ENCODE measurements around the gene GM2A.

Gene GM2A

DNA sequence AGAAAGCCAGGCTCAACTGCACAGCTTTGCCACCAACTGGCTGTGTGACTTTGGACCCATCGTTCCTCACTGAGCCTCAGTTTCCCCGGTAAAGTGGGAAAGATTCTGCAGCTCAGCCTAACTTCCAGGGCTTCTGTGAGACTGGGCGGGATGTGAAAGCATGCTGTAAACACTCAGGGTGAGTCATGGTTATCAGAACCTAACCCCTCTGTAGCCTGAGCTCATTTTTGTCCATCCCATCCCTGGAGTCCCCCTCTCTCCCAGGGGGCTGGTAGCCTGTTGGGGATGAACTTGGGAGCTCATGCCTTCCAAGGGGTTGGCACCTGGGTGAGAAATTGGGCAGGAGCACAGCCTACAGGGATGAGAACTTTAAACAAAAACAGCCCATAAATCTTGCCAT is 31.4 kb upstream of the GM2A start:
- no peaks in the 10 kb centered on the region; the same call in 1 of the 2 replicates for H4K20me1 ChIP-seq (ENCODE audit: control insufficient read depth, insufficient read depth, low read depth, low read length)
- H3F3A ChIP-seq (ENCODE audit: control insufficient read depth, insufficient read depth), result peaks cover 44% of the 10 kb centered on the region
- peak overlapping the region; percentile 95 for H3K4me2 ChIP-seq (ENCODE audit: low read length)
- H3K9me2 ChIP-seq (replicated peaks; ENCODE audit: control insufficient read depth, low read length), result no peaks in the 10 kb centered on the region
- H3K4me1 ChIP-seq (ENCODE audit: control insufficient read depth, low read length), result peaks cover 84% of the 10 kb centered on the region
- H3K27me3 ChIP-seq (ENCODE audit: control insufficient read depth, low read length), result no peaks in the 10 kb centered on the region
- no peaks in the 10 kb centered on the region for H3K9me3 ChIP-seq (ENCODE audit: control insufficient read depth, insufficient read depth, low read length)
- peak overlapping the region; percentile 95 for H3K4me3 ChIP-seq (ENCODE audit: low read length)
- TF ChIP-seq, protein P1, sequence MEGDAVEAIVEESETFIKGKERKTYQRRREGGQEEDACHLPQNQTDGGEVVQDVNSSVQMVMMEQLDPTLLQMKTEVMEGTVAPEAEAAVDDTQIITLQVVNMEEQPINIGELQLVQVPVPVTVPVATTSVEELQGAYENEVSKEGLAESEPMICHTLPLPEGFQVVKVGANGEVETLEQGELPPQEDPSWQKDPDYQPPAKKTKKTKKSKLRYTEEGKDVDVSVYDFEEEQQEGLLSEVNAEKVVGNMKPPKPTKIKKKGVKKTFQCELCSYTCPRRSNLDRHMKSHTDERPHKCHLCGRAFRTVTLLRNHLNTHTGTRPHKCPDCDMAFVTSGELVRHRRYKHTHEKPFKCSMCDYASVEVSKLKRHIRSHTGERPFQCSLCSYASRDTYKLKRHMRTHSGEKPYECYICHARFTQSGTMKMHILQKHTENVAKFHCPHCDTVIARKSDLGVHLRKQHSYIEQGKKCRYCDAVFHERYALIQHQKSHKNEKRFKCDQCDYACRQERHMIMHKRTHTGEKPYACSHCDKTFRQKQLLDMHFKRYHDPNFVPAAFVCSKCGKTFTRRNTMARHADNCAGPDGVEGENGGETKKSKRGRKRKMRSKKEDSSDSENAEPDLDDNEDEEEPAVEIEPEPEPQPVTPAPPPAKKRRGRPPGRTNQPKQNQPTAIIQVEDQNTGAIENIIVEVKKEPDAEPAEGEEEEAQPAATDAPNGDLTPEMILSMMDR (IDR thresholded peaks at IDR 0.05; ENCODE audit: low read depth, low read length, poor library complexity, severe bottlenecking), result no peak
- no peak for TF ChIP-seq EZH2phosphoT487 (IDR thresholded peaks at IDR 0.05; ENCODE audit: borderline replicate concordance, low read length)
- H3K36me3 ChIP-seq (ENCODE audit: control insufficient read depth, low read length), result peaks cover 73% of the 10 kb centered on the region
- H3K27ac ChIP-seq (ENCODE audit: low read depth, low read length), result peak overlapping the region; percentile 98
- peaks cover 73% of the 10 kb centered on the region for H3K79me2 ChIP-seq (ENCODE audit: control insufficient read depth, low read length)

DNA sequence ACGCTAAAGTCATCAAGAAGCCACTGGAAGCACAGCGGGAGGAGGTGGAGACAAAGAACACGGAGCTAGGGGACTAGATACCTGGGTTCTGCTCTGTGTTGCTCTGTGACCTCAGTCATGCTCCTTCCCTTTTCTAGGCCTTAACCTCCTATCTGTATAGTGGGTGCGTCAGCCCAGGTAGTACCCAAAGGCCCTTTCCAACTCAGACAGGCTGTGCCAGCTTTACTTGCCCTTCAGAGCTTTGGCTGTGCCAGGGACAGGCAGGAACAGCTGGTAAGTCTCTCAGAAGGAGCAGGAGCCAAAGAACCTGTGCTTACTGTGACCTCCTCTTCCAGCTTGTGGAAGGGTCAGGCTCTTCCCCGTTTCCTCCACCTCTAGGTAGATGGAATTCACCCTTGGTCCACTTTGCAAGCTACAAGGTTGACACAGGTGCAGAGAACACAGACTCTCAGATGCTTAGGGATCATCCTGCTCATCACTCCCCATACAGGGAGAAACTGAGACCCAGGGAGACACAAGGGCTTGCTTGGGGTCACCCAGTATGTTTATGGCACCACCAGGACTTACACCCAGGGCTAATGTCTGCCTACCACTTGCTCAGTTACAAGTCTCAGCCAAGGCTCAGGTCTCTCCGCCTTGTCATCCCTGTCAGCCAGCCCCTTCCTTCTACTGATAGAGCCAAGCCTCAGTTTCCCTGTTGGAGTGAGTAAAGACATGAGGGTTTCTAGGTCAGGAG is 30.8 kb upstream of the GM2A start:
- H3K9me2 ChIP-seq (replicated peaks; ENCODE audit: control insufficient read depth, low read length), result no peaks in the 10 kb centered on the region
- peak overlapping the region; percentile 95 for H3K4me2 ChIP-seq (ENCODE audit: low read length)
- no peaks in the 10 kb centered on the region for H3K9me3 ChIP-seq (ENCODE audit: control insufficient read depth, insufficient read depth, low read length)
- peaks cover 40% of the 10 kb centered on the region for H3F3A ChIP-seq (ENCODE audit: control insufficient read depth, insufficient read depth)
- H4K20me1 ChIP-seq (ENCODE audit: control insufficient read depth, insufficient read depth, low read depth, low read length), result no peaks in the 10 kb centered on the region; the same call in 1 of the 2 replicates
- peaks cover 78% of the 10 kb centered on the region for H3K4me1 ChIP-seq (ENCODE audit: control insufficient read depth, low read length)
- peaks cover 67% of the 10 kb centered on the region for H3K79me2 ChIP-seq (ENCODE audit: control insufficient read depth, low read length)
- peaks cover 67% of the 10 kb centered on the region for H3K36me3 ChIP-seq (ENCODE audit: control insufficient read depth, low read length)
- no peak for TF ChIP-seq EZH2phosphoT487 (IDR thresholded peaks at IDR 0.05; ENCODE audit: borderline replicate concordance, low read length)
- TF ChIP-seq, protein P1 (IDR thresholded peaks at IDR 0.05; ENCODE audit: low read depth, low read length, poor library complexity, severe bottlenecking), result no peak
- peak overlapping the region; percentile 98 for H3K27ac ChIP-seq (ENCODE audit: low read depth, low read length)
- H3K27me3 ChIP-seq (ENCODE audit: control insufficient read depth, low read length), result no peaks in the 10 kb centered on the region
- H3K4me3 ChIP-seq (ENCODE audit: low read length), result peak overlapping the region; percentile 95

DNA sequence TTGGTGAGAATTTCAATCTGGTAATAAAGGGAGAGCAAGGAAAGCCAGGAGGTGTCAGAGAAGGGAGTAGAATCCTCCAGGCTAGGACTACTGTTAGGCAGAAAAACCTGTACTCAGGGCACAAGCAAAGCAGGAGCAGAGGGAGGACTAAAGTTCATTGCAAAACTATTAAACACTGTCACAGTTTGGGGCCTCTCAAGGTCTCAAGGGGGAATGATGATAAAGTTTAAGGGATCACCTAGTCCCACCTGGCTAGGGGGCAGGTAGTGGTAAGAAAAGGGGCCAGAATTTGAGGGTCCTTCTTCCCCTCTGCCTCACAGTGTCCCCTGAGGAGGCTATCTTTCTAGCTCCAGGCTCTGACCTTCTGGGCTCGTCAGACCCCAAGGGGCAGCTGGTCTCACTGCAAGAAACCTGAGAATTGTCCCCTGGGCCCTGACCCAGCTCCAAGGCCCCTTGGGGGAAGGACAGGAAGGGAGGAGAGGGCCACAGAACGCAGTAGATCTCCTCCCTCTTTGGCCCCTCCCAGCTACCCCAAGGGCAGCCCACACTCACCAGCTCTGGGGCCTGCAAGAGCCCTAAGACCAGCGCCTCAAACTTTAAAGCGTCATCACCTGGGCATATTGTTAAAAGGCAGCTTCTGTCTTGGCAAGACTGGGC is 30.1 kb upstream of the GM2A start:
- H3K36me3 ChIP-seq (ENCODE audit: control insufficient read depth, low read length), result peaks cover 60% of the 10 kb centered on the region
- no peaks in the 10 kb centered on the region; the same call in 1 of the 2 replicates for H4K20me1 ChIP-seq (ENCODE audit: control insufficient read depth, insufficient read depth, low read depth, low read length)
- H3K4me3 ChIP-seq (ENCODE audit: low read length), result peak overlapping the region; percentile 95
- H3K4me2 ChIP-seq (ENCODE audit: low read length), result peak overlapping the region; percentile 95
- H3K4me1 ChIP-seq (ENCODE audit: control insufficient read depth, low read length), result peaks cover 77% of the 10 kb centered on the region
- TF ChIP-seq, protein P1 (IDR thresholded peaks at IDR 0.05; ENCODE audit: low read depth, low read length, poor library complexity, severe bottlenecking), result peak; percentile 13
- no peak for TF ChIP-seq EZH2phosphoT487 (IDR thresholded peaks at IDR 0.05; ENCODE audit: borderline replicate concordance, low read length)
- peaks cover 60% of the 10 kb centered on the region for H3K79me2 ChIP-seq (ENCODE audit: control insufficient read depth, low read length)
- peak overlapping the region; percentile 98 for H3K27ac ChIP-seq (ENCODE audit: low read depth, low read length)
- no peaks in the 10 kb centered on the region for H3K9me3 ChIP-seq (ENCODE audit: control insufficient read depth, insufficient read depth, low read length)
- peaks cover 39% of the 10 kb centered on the region for H3F3A ChIP-seq (ENCODE audit: control insufficient read depth, insufficient read depth)
- H3K9me2 ChIP-seq (replicated peaks; ENCODE audit: control insufficient read depth, low read length), result no peaks in the 10 kb centered on the region
- no peaks in the 10 kb centered on the region for H3K27me3 ChIP-seq (ENCODE audit: control insufficient read depth, low read length)

All from DOHH2 (cell line).